ENCODE data around the gene DCST1.

The DCST1 gene

DNA sequence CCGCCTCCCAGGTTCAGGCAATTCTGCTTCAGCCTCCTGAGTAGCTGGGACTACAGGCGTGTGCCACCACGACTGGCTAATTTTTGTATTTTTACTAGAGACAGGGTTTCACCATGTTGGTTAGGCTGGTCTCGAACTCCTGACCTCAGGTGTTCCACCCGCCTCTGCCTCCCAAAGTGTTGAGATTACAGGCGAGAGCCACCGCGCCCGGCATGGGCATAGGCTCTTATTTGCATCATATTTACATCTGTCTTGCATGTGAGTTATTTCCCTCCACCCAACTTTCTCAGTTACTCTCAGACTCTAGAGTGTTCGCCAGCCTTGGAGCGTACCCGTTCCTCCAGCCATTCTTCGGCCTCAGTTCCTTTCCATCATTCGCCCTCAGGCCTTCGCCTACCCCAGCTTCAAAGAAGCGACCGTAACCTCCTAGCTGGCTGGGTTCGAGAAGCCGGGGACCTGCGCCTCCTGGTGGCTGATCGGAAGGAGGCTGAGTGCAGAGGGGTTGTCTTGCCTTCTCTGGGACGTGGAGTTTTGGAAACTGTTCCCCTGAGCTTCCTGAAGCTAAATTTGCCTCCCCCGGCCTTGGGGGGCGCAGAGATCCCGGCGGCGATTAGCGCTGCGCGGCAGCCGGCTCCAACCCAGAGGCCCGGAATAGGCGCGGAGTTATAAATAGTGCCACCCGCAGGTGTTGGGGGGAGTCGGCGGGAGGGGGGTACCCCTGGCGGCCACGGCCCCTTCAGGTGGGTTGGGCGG lies 34.6 kb upstream of the DCST1 start:
- TF ChIP-seq, protein P1, sequence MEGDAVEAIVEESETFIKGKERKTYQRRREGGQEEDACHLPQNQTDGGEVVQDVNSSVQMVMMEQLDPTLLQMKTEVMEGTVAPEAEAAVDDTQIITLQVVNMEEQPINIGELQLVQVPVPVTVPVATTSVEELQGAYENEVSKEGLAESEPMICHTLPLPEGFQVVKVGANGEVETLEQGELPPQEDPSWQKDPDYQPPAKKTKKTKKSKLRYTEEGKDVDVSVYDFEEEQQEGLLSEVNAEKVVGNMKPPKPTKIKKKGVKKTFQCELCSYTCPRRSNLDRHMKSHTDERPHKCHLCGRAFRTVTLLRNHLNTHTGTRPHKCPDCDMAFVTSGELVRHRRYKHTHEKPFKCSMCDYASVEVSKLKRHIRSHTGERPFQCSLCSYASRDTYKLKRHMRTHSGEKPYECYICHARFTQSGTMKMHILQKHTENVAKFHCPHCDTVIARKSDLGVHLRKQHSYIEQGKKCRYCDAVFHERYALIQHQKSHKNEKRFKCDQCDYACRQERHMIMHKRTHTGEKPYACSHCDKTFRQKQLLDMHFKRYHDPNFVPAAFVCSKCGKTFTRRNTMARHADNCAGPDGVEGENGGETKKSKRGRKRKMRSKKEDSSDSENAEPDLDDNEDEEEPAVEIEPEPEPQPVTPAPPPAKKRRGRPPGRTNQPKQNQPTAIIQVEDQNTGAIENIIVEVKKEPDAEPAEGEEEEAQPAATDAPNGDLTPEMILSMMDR (IDR thresholded peaks at IDR 0.05), result peak; percentile 98
- no peak for TF ChIP-seq ZFX (IDR thresholded peaks at IDR 0.05; ENCODE audit: borderline replicate concordance)
- peak overlapping the region; percentile 98 for H3K27ac ChIP-seq

DNA sequence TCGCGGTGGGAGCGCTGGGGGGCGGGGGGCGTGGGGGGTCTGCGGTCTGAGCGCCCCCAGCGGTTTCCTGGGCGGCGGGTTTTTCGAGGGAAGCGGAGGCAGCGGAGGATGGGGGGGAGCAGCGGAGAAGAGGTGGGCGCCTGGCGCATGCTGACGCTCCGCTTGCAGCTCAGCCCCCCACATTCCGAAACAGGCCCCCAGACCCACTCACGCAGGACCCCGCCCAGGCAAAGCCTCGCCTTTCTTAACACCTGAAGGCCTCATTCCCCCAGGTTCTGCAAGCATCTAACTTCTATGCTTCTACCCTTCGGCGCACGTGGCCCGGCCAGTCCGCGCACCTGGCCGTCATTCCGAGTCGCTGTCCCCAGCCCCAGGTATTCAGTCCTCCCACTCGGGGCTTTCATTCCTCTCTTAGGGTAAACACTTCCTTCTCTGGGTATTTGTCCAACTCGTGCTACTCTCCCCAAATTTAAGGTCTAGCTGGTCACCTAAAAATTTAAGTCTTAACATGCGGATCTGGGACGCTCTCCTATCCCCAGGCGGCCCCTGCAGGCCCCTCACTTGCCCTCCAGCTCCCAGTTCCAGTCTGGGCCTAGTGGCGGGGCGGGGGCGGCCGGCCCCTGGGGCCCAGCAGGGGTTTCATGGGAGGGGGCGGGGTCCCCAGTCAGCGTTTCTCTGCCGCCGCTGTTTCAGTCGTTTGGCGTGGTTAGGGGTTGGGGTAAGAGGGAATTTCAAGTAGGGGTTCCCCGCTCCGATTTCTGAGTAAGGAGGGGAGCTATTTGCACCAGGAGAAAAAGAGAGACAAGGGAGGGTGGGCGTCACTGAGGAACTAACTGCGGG lies 33.8 kb upstream of the DCST1 start:
- TF ChIP-seq, protein P1 (IDR thresholded peaks at IDR 0.05), result no peak
- no peak for TF ChIP-seq ZFX (IDR thresholded peaks at IDR 0.05; ENCODE audit: borderline replicate concordance)
- peak overlapping the region; percentile 98 for H3K27ac ChIP-seq

- TF ChIP-seq ZFX (IDR thresholded peaks at IDR 0.05; ENCODE audit: borderline replicate concordance), result no peak
- TF ChIP-seq, protein P1 (IDR thresholded peaks at IDR 0.05), result no peak
These were observed 33.3 kb upstream of the DCST1 start for GRCh38 chr1:155000411-155000725.

DNA sequence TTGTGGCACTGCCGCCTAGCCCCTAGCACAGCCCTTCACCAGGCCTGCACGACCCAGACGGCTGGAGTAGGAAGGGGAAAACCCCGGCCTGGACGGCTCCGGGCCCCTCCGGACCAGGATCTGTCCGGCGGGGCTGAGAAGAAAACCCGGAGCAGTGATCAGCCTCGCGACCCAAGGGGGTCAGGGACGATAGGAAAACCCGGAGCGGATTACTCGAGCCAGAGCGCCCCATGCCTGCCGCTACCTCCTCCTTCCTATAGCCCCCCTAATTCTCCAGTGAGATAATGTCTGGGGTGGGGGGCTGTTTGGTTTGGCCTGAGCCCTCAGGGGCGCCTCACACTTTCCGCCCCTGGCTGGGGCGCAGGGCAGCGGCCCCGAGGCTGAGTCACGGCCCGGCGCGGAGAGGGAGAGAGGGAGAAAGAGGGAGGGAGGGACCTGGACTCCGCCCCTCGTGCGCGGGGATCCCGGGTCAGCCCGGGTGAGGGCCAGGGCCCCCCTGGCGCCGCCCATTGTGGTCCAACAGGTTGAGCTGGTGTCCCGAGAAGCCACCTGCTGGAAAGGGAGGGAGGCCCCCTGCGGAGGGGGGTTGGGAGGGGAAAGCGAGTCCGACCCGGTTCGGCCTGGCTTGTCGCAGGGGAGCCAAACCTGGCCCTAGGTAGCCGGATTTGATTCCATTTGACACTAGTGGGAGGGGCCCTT lies 32.7 kb upstream of the DCST1 start:
- peak overlapping the region; percentile 98 for H3K27ac ChIP-seq
- TF ChIP-seq, protein P1 (IDR thresholded peaks at IDR 0.05), result no peak
- TF ChIP-seq ZFX (IDR thresholded peaks at IDR 0.05; ENCODE audit: borderline replicate concordance), result no peak

More at GRCh38 chr1:155000411-155000725, 33.3 kb upstream of the DCST1 start:
- H3K27ac ChIP-seq, result peak overlapping the region; percentile 98

DNA sequence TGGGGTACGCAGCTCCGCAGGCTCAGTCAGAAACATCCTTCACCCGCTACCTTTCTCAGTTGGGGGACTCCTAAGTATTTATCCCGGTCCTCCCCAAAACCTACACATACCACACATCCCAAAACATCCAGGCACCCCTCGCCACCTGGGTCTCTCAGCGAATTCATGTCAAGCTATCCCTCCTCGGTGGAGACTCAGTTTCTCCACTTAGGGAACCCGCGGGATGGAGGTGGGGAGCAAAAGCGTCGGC lies 32.3 kb upstream of the DCST1 start:
- TF ChIP-seq ZFX (IDR thresholded peaks at IDR 0.05; ENCODE audit: borderline replicate concordance), result no peak
- TF ChIP-seq, protein P1 (IDR thresholded peaks at IDR 0.05), result no peak
- peak overlapping the region; percentile 98 for H3K27ac ChIP-seq

DNA sequence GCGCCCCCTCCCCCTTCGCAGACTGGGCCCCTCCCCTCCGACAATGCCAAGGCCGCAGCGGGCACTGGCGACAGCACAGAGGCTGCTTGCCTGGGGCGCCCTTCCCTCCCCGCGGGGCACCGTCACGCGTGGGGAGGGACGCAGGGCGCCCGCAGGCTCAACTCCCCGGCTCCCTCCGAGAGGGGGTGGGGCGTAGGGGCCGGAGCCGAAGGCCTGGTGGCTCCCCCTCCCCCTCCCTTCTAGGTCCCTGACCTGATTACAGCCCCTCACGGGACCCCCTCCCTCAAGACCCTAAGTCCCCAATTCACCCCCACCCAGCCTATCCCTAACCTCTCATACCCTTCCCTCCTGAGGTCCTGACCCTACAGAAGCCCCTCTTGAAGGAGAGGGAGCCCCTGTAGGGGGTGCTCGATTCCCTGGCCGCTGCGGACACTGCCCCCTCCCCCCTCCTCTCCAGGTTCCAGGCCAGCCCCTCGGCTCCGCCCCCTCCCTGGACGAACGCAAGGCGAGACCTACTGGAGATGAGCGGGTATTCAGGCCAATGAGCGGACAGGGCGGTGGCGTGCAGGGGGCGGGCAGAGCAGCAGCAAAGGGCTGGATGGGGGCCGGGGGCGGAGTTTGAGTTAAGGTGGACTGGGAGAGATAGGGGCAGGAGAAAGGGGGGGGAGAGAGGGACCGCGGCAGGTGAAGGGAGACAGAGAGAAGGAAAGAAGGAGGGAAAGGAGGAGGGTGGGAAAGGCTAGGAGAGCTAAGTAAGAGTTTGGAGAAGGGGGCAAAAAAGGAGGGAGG lies 31.8 kb upstream of the DCST1 start:
- TF ChIP-seq ZFX (IDR thresholded peaks at IDR 0.05; ENCODE audit: borderline replicate concordance), result no peak
- TF ChIP-seq, protein P1 (IDR thresholded peaks at IDR 0.05), result peak; percentile 80
- peak overlapping the region; percentile 98 for H3K27ac ChIP-seq
